Calu3 (cell line): Measurements from ENCODE around the gene SMOC2. TPM values are rescaled to one million over a fixed set of nuclear protein-coding genes. Genes with fewer than 3 reads are reported as not detected.
A peak's percentile ranks its signal among the peaks of the same experiment; 100 is the strongest.

ENCODE experiments used
- Bru-seq: library from RNA; stranded (reverse); fragments of 400-500 nt; gene quantifications from one replicate; lab custom pipeline; 2021; lab: Mats Ljungman, UMichigan
- BruChase-seq, 2 experiments: library from RNA; stranded (reverse); fragments of 400-500 nt; gene quantifications; one replicate each; lab custom pipeline; 2021; lab: Mats Ljungman, UMichigan
- BruUV-seq: library from RNA; stranded (reverse); fragments of 400-500 nt; replicated peaks from 2 replicates; lab custom pipeline; 2021; lab: Mats Ljungman, UMichigan
- CTCF ChIA-PET: fragments of 300-600 bp; sonication (Branson Sonifier 250); formaldehyde crosslinking; loops from one replicate; lab custom pipeline; 2022; ENCODE audit warnings: antibody characterized with exemption; lab: Charles Lee
- DNase-seq: peaks from one replicate; pipeline ENCODE4 v3.0.0; 2022
- H3K27ac Mint-ChIP-seq: one replicate; pipeline ENCODE4 v1.8.0; 2022; ENCODE audit warnings: mixed read lengths; ENCODE audit not compliant: unreplicated experiment
- H3K27me3 Mint-ChIP-seq: one replicate; pipeline ENCODE4 v1.8.0; 2022; ENCODE audit warnings: mixed read lengths; ENCODE audit not compliant: unreplicated experiment
- H3K36me3 Mint-ChIP-seq: one replicate; pipeline ENCODE4 v1.8.0; 2022; ENCODE audit warnings: mild to moderate bottlenecking, moderate library complexity, mixed read lengths; ENCODE audit not compliant: insufficient read depth, unreplicated experiment
- H3K4me1 Mint-ChIP-seq: one replicate; pipeline ENCODE4 v1.8.0; 2022; ENCODE audit warnings: mild to moderate bottlenecking, low read depth, mixed read lengths; ENCODE audit not compliant: unreplicated experiment
- H3K4me3 Mint-ChIP-seq: one replicate; pipeline ENCODE4 v1.8.0; 2022; ENCODE audit warnings: mild to moderate bottlenecking, low read depth, moderate library complexity, mixed read lengths; ENCODE audit not compliant: unreplicated experiment
- H3K9me3 Mint-ChIP-seq: one replicate; pipeline ENCODE4 v1.8.0; 2022; ENCODE audit warnings: low read depth, mixed read lengths; ENCODE audit not compliant: unreplicated experiment
- intact Hi-C: fragments of 100-400 bp; cut with micrococcal nuclease; formaldehyde crosslinking; loops from one replicate; pipeline ENCODE4 v1.10.0; 2022; ENCODE audit not compliant: unreplicated experiment
- long read RNA-seq: library from polyadenylated mRNA; stranded (forward); transcript quantifications from one replicate; pipeline ENCODE4 v2.0.0, GENCODE V29; 2022
- total RNA-seq: library from RNA; stranded (reverse); gene quantifications from 2 replicates; pipeline ENCODE4 v1.2.3, GENCODE V29; 2022
- TF ChIP-seq, protein P1 (sequence below): fragments of 200-600 bp; IDR thresholded peaks from one replicate; pipeline ENCODE4 v1.8.0; 2022; ENCODE audit warnings: antibody characterized with exemption; ENCODE audit not compliant: unreplicated experiment

Gene SMOC2, protein sequence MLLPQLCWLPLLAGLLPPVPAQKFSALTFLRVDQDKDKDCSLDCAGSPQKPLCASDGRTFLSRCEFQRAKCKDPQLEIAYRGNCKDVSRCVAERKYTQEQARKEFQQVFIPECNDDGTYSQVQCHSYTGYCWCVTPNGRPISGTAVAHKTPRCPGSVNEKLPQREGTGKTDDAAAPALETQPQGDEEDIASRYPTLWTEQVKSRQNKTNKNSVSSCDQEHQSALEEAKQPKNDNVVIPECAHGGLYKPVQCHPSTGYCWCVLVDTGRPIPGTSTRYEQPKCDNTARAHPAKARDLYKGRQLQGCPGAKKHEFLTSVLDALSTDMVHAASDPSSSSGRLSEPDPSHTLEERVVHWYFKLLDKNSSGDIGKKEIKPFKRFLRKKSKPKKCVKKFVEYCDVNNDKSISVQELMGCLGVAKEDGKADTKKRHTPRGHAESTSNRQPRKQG
- total RNA-seq (0.73 and 1.1 TPM in 2 replicates), Bru-seq, nascent RNA (percentile 17 among the genes with signal in this experiment), BruChase-seq, experiment 1, labeled RNA remaining after a 6-hour chase (percentile 12 among the genes with signal in this experiment), BruChase-seq, experiment 2, labeled RNA remaining after a 2-hour chase (percentile 16 among the genes with signal in this experiment)
- long read RNA-seq, partial matches to known transcripts: 0 of 1 reads
- long read RNA-seq, other reads (novel, unspliced or antisense): 1 of 1 reads

DNA sequence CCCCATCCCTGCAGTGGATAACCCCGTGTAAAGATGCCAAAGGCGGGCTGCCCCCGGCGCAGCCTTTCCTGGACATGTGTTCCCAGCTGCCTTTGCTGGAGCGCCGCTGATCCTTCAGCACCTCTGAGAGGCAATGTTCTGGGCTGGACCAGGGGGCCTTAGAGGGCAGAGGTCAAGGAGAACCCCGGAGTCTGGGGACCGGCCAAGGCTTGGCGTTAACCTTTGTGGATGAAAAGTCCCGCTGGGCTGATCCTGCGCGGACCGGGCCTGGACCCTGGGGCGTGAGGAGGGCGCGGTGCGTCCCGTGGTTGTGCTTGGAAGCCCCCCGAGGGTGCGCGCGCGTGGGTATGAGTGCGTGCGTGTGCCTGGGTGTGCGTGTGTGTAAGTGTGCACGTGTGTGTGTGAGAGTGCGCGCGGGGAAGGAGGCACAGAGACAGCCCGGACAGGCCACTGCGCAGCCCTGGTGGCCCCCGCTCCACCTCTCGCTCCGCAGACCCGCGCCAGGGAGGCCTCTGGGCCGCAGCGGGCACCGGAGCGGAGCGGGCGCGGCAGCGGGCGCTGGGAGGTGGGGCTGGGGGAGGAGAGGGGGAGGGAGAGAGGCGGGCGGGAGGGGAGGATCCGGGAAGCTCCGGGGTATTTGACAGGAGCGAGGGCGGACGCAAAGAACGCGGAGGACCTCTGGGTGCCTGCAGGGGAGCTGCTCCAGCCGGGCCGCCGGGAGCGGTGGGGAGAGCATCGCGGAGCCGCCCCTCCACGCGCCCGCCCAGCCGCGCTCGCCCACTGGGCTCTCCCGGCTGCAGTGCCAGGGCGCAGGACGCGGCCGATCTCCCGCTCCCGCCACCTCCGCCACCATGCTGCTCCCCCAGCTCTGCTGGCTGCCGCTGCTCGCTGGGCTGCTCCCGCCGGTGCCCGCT, at the start of gene SMOC2:
TSS of gene SMOC2 (plus strand) at position 665 of the 914 bp plus-strand sequence. CDS start at position 852, 187 bp downstream.
- H3K4me3 Mint-ChIP-seq: peak within 1 kb of the TSS; percentile 24
- no peaks in the 10 kb centered on the region for H3K36me3 Mint-ChIP-seq
- CTCF ChIA-PET: no interaction called here
- H3K27ac Mint-ChIP-seq: no peak within 1 kb of the TSS
- BruUV-seq: no TSS peak
- TF ChIP-seq, protein P1, sequence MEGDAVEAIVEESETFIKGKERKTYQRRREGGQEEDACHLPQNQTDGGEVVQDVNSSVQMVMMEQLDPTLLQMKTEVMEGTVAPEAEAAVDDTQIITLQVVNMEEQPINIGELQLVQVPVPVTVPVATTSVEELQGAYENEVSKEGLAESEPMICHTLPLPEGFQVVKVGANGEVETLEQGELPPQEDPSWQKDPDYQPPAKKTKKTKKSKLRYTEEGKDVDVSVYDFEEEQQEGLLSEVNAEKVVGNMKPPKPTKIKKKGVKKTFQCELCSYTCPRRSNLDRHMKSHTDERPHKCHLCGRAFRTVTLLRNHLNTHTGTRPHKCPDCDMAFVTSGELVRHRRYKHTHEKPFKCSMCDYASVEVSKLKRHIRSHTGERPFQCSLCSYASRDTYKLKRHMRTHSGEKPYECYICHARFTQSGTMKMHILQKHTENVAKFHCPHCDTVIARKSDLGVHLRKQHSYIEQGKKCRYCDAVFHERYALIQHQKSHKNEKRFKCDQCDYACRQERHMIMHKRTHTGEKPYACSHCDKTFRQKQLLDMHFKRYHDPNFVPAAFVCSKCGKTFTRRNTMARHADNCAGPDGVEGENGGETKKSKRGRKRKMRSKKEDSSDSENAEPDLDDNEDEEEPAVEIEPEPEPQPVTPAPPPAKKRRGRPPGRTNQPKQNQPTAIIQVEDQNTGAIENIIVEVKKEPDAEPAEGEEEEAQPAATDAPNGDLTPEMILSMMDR: no peak
- intact Hi-C loops: no loop called here
- H3K9me3 Mint-ChIP-seq: no peaks in the 10 kb centered on the region
- no peak for DNase-seq
- H3K4me1 Mint-ChIP-seq: no peaks in the 10 kb centered on the region
- peaks cover 58% of the 10 kb centered on the region for H3K27me3 Mint-ChIP-seq

DNA sequence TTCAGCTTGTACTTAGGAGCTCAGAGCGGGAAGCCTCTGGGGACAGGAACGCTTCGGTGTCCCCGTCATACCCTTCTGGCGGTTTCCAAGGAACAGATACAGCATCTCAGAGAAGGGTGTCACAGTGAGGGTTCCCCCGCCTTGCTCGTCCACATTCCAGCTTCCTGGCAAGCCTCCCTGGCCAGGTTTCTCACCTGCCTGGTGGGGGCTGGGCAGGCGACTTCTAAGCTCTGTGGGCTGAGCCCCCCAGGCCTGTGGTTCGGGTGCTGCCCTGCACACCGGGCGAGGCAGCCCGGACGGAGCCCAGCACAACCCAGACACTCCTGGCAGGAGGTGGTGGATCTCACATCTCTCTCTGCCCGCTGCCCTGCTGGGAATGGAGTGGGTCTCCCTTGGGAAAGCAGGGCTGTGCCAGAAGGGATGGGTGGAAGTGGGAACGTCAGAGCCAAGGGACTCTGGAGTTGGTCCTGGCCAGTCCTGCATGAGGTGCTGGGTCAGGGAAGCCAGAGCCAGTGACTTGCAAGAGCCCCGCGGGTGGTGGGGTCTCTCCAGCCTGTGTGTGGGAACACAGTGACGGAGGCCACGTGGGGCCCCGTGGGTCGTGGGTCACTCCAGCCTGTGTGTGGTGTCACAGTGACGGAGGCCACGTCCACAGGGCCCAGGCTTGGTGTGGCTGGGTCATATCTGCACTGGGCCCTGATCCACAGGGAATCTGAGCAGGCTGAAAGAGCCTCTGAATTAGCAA, 47.7 kb upstream of the SMOC2 start:
- H3K9me3 Mint-ChIP-seq: no peaks in the 10 kb centered on the region
- DNase-seq: no peak
- no TSS peak for BruUV-seq
- H3K27ac Mint-ChIP-seq: no peak overlapping the region
- H3K36me3 Mint-ChIP-seq: no peaks in the 10 kb centered on the region
- H3K27me3 Mint-ChIP-seq: peaks cover 10% of the 10 kb centered on the region
- TF ChIP-seq, protein P1: no peak
- H3K4me1 Mint-ChIP-seq: peaks cover 15% of the 10 kb centered on the region
- intact Hi-C loops: no loop called here
- CTCF ChIA-PET: no interaction called here
- no peak overlapping the region for H3K4me3 Mint-ChIP-seq

DNA sequence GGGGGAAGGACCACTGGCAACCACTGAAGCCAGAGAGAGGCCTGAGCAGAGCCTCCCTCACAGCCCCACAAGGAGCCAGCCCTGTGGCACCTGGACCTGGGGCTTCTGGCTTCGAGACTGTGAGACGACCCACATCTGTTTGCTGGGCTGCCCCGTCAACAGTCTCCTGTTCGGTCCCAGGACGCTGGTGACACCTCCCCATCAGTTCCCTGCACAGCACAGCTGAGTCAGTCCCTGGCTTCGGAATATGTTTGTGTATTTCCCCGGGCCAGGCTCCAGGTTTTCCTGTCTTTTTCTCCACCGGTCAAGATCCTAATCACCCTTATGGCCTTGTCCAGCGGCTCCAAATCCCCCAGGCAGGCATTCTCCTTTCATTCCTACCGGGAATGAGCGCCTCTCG, 46.4 kb upstream of the SMOC2 start:
- DNase-seq: no peak
- Mint-ChIP-seq H3K36me3 (no peaks in the 10 kb centered on the region), H3K4me1 (peaks cover 15% of the 10 kb centered on the region), H3K27ac (no peak overlapping the region), H3K9me3 (no peaks in the 10 kb centered on the region), H3K4me3 (no peak overlapping the region), H3K27me3 (peaks cover 23% of the 10 kb centered on the region)
- no TSS peak for BruUV-seq
- CTCF ChIA-PET: no interaction called here
- intact Hi-C loops: no loop called here
- TF ChIP-seq, protein P1: no peak
